ENCODE results near the gene LRRC51. TPM values are rescaled to one million over a fixed set of nuclear protein-coding genes. Genes with fewer than 3 reads are reported as not detected.
"Not testable (repeated sequence)": the region's sequence is repeated elsewhere in the genome, so short reads cannot be mapped to it uniquely, and the experiment has no call there.

LRRC51 gene
- total and polyA plus RNA-seq, 2 donors (not counting 3 experiments of a cell fraction or from before 2014, with no cell fraction given) = 3.5 to 6.1 TPM

DNA sequence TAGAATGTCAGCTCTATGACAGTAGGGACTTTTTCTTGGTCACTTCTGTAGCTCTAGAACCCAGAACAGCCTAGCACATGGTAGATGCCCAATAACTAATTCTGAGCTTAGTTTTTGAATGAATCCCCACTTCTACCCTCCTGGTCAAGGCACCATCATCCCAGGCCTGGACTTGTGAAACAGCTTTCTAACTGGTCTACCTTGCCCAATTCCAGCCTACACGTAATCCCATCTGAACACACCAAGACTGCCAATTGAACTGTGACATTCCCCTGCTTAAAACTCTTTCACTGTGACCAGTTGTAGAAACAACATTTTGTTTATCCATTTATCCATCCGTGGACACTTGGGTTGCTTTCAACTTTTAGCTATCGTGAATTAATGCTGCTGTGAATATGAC is 48.7 kb downstream of the LRRC51 start:
- H3K4me2 ChIP-seq (ENCODE audit: insufficient read depth, low read length) = no peak overlapping the region
- no peaks in the 10 kb centered on the region for H3K79me2 ChIP-seq (ENCODE audit: control insufficient read depth, insufficient read depth, low read length)
- H3K9ac ChIP-seq (replicated peaks; ENCODE audit: extremely low read depth, insufficient read depth, low read length) = no peak overlapping the region
- no peaks in the 10 kb centered on the region for H4K20me1 ChIP-seq (replicated peaks; ENCODE audit: control insufficient read depth, extremely low read depth, insufficient read depth, low read length)
- H3K27ac ChIP-seq (ENCODE audit: insufficient read depth, low read depth, low read length) = no peak overlapping the region
- TF ChIP-seq EZH2 (IDR thresholded peaks at IDR 0.05; ENCODE audit: borderline replicate concordance, low read depth, low read length, severe bottlenecking) = no peak
- no peak for TF ChIP-seq POLR2A (IDR thresholded peaks at IDR 0.05; ENCODE audit: low read depth, low read length)
- TF ChIP-seq GATA2 (IDR thresholded peaks at IDR 0.05; ENCODE audit: insufficient read depth, insufficient read length, low read depth, low read length) = no peak
- dilution Hi-C loops (cut with MboI; ENCODE audit: extremely low pct_ligation_motif_present, low sequenced_read_pairs) = no loop called here
- no peak for FAIRE-seq
- H3K9me1 ChIP-seq (replicated peaks; ENCODE audit: control insufficient read depth, extremely low read depth, insufficient read depth, low read length) = no peaks in the 10 kb centered on the region
- POLR2A ChIA-PET = no interaction called here
- no peaks in the 10 kb centered on the region for H3K4me1 ChIP-seq (ENCODE audit: control insufficient read depth, extremely low read depth, insufficient read depth, low read length)
- H3K9me3 ChIP-seq (replicated peaks; ENCODE audit: control insufficient read depth, insufficient read depth, low read length) = no peaks in the 10 kb centered on the region
- H2AFZ ChIP-seq (ENCODE audit: low read depth, low read length) = no peak overlapping the region
- CTCF ChIA-PET = interaction anchor here (1.0 to 1.4 kb wide), 2 partner anchors 15 to 104 kb away, joined by 4 read pairs; no protein-coding TSS in a partner anchor
- peaks cover 5 to 8% of the 10 kb centered on the region in 2 experiments for H3K27me3 ChIP-seq (ENCODE audit: control insufficient read depth in 2 of 2, insufficient read depth in 2 of 2, low read length in 2 of 2)
- BruUV-seq (replicated peaks) = no TSS peak
- no peak for DNase-seq (ENCODE audit: low read depth, low spot score)
- H3K36me3 ChIP-seq (ENCODE audit: control insufficient read depth in 2 of 2, extremely low read depth in 1 of 2, insufficient read depth in 2 of 2, low read length in 2 of 2) = no peaks in the 10 kb centered on the region
- H3K4me3 ChIP-seq (replicated peaks in 1 of 3; ENCODE audit: insufficient read depth in 1 of 3, low read depth in 1 of 3, low read length in 3 of 3) = no peak overlapping the region
- intact Hi-C loops (cut with micrococcal nuclease) = no loop called here

DNA sequence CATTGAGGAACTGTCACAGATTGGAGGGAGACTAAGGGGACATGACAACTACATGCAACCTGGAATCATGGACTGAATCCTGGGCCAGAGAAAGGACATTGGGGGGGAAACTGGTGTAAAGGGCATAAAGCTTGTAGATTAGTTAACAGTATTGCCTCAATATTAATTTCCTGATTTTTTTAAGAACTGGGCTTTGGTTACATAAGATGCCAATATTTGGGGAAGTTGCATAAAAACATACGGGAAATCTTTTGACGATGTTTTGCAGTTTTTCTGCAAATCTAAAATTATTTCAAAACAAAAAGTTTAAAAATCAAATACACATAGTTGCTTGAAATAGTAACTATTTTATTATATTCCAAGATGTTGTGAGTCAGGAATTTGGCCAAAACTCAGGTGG is 52.0 kb downstream of the LRRC51 start:
- POLR2A ChIA-PET = no interaction called here
- Histone ChIP-seq H3K36me3 (ENCODE audit: control insufficient read depth in 2 of 2, extremely low read depth in 1 of 2, insufficient read depth in 2 of 2, low read length in 2 of 2) (no peaks in the 10 kb centered on the region), H2AFZ (ENCODE audit: low read depth, low read length) (no peak overlapping the region), H4K20me1 (replicated peaks; ENCODE audit: control insufficient read depth, extremely low read depth, insufficient read depth, low read length) (no peaks in the 10 kb centered on the region), H3K4me2 (ENCODE audit: insufficient read depth, low read length) (no peak overlapping the region), H3K9me1 (replicated peaks; ENCODE audit: control insufficient read depth, extremely low read depth, insufficient read depth, low read length) (no peaks in the 10 kb centered on the region), H3K27me3 (ENCODE audit: control insufficient read depth in 2 of 2, insufficient read depth in 2 of 2, low read length in 2 of 2) (peaks cover 5 to 6% of the 10 kb centered on the region in 2 experiments), H3K79me2 (ENCODE audit: control insufficient read depth, insufficient read depth, low read length) (no peaks in the 10 kb centered on the region), H3K4me1 (ENCODE audit: control insufficient read depth, extremely low read depth, insufficient read depth, low read length) (no peaks in the 10 kb centered on the region), H3K9ac (replicated peaks; ENCODE audit: extremely low read depth, insufficient read depth, low read length) (no peak overlapping the region), H3K4me3 (replicated peaks in 1 of 3; ENCODE audit: insufficient read depth in 1 of 3, low read depth in 1 of 3, low read length in 3 of 3) (no peak overlapping the region), H3K27ac (ENCODE audit: insufficient read depth, low read depth, low read length) (no peak overlapping the region), H3K9me3 (replicated peaks; ENCODE audit: control insufficient read depth, insufficient read depth, low read length) (no peaks in the 10 kb centered on the region)
- DNase-seq (ENCODE audit: low read depth, low spot score) (no peak), FAIRE-seq (no peak)
- BruUV-seq (replicated peaks) = no TSS peak
- intact Hi-C loops (cut with micrococcal nuclease) (no loop called here), dilution Hi-C loops (cut with MboI; ENCODE audit: extremely low pct_ligation_motif_present, low sequenced_read_pairs) (no loop called here)
- TF ChIP-seq, protein P1, sequence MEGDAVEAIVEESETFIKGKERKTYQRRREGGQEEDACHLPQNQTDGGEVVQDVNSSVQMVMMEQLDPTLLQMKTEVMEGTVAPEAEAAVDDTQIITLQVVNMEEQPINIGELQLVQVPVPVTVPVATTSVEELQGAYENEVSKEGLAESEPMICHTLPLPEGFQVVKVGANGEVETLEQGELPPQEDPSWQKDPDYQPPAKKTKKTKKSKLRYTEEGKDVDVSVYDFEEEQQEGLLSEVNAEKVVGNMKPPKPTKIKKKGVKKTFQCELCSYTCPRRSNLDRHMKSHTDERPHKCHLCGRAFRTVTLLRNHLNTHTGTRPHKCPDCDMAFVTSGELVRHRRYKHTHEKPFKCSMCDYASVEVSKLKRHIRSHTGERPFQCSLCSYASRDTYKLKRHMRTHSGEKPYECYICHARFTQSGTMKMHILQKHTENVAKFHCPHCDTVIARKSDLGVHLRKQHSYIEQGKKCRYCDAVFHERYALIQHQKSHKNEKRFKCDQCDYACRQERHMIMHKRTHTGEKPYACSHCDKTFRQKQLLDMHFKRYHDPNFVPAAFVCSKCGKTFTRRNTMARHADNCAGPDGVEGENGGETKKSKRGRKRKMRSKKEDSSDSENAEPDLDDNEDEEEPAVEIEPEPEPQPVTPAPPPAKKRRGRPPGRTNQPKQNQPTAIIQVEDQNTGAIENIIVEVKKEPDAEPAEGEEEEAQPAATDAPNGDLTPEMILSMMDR (IDR thresholded peaks at IDR 0.05; ENCODE audit: extremely low read depth in 1 of 2, insufficient read depth in 1 of 2, low read depth in 1 of 2, low read length in 2 of 2) = no peak
- TF ChIP-seq EZH2 (IDR thresholded peaks at IDR 0.05; ENCODE audit: borderline replicate concordance, low read depth, low read length, severe bottlenecking) (no peak), POLR2AphosphoS5 (IDR thresholded peaks at IDR 0.05; ENCODE audit: insufficient read depth, low read depth, low read length) (no peak), GATA2 (IDR thresholded peaks at IDR 0.05; ENCODE audit: insufficient read depth, insufficient read length, low read depth, low read length) (no peak), JUN (IDR thresholded peaks at IDR 0.05; ENCODE audit: borderline replicate concordance, insufficient read depth, insufficient read length, low read depth) (no peak)
- CTCF ChIA-PET = interaction anchor here (1.0 to 1.1 kb wide), 2 partner anchors 12 to 108 kb away, joined by 3 to 5 read pairs; no protein-coding TSS in a partner anchor

DNA sequence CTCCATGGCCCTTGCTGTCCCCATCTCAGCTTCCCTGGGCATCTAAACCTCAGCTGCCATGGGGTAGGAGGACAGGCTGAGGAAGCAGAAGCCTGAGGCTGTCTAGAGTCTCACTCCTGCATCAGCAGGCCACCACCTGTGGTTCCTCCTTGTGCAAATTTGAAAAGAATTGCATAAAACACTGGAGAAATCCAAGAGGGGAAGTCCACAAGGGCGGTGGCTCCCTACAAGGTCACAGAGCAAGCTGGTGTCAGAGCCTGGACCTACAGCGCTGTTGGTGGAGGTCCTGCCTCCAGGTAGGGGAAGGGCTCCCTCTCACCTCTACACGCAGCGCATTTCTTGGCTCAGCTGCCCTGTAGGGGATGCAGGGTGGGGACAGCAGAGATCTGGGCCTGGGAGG is 54.8 kb downstream of the LRRC51 start, which contains the start of gene FOLR3:
TSS of gene FOLR3 (plus strand) at position 253 of the 400 bp plus-strand sequence. CDS start 228 bp downstream, outside the sequence.
- H4K20me1 ChIP-seq (replicated peaks; ENCODE audit: control insufficient read depth, extremely low read depth, insufficient read depth, low read length); H2AFZ ChIP-seq (ENCODE audit: low read depth, low read length); H3K36me3 ChIP-seq (ENCODE audit: control insufficient read depth in 2 of 2, extremely low read depth in 1 of 2, insufficient read depth in 2 of 2, low read length in 2 of 2); H3K27ac ChIP-seq (ENCODE audit: insufficient read depth, low read depth, low read length); intact Hi-C loops (cut with micrococcal nuclease); H3K4me3 ChIP-seq (replicated peaks in 1 of 3; ENCODE audit: insufficient read depth in 1 of 3, low read depth in 1 of 3, low read length in 3 of 3); H3K9me1 ChIP-seq (replicated peaks; ENCODE audit: control insufficient read depth, extremely low read depth, insufficient read depth, low read length); H3K4me1 ChIP-seq (ENCODE audit: control insufficient read depth, extremely low read depth, insufficient read depth, low read length); H3K9ac ChIP-seq (replicated peaks; ENCODE audit: extremely low read depth, insufficient read depth, low read length); BruUV-seq (replicated peaks); FAIRE-seq; H3K4me2 ChIP-seq (ENCODE audit: insufficient read depth, low read length); POLR2A ChIA-PET; DNase-seq (ENCODE audit: low read depth, low spot score); H3K9me3 ChIP-seq (replicated peaks; ENCODE audit: control insufficient read depth, insufficient read depth, low read length); H3K27me3 ChIP-seq (ENCODE audit: control insufficient read depth in 2 of 2, insufficient read depth in 2 of 2, low read length in 2 of 2); dilution Hi-C loops (cut with MboI; ENCODE audit: extremely low pct_ligation_motif_present, low sequenced_read_pairs); H3K79me2 ChIP-seq (ENCODE audit: control insufficient read depth, insufficient read depth, low read length): not testable (repeated sequence)
- CTCF ChIA-PET = interaction anchor here (1.4 to 1.5 kb wide), 2 partner anchors 9 to 110 kb away, joined by 3 to 11 read pairs; no protein-coding TSS in a partner anchor

Measured in endothelial cell of umbilical vein (primary cell).